Heart left ventricle (tissue), 16 donors: ENCODE measurements around the gene DDX47. TPM values are rescaled to one million over a fixed set of nuclear protein-coding genes. Genes with fewer than 3 reads are reported as not detected.

Source experiments
- ATAC-seq, 4 donors: fragments of 200-7000 bp; cut with Tn5 transposase; one replicate each; pipeline ENCODE4 v1.9.1; 2020 to 2022; ENCODE audit warnings: moderate library complexity in 4 of 4, mild to moderate bottlenecking in 3 of 4, moderate number of reproducible peaks in 1 of 4
- DNase-seq, 5 donors: peaks; one replicate each; pipeline ENCODE4 v3.0.0-alpha.2; 2020
- H3K27ac ChIP-seq, 12 donors: fragments of 200-600 bp; sonication (generic) in 4 of 12; one replicate each; pipeline versions ENCODE4 v1.5.0 to v1.8.0; 2016 to 2022; ENCODE audit warnings: mild to moderate bottlenecking in 2 of 12
- H3K27me3 ChIP-seq, 9 donors: fragments of 200-600 bp; sonication (generic) in 2 of 9; one replicate each; pipeline versions ENCODE4 v1.5.1 to v1.8.0; 2016 to 2022; ENCODE audit warnings: mild to moderate bottlenecking in 3 of 9
- H3K36me3 ChIP-seq, 9 donors: fragments of 200-600 bp; sonication (generic) in 2 of 9; one replicate each; pipeline versions ENCODE4 v1.5.0 to v1.8.0; 2018 to 2022; ENCODE audit warnings: mild to moderate bottlenecking in 2 of 9
- H3K4me1 ChIP-seq, 12 donors: fragments of 200-600 bp; sonication (generic) in 4 of 12; one replicate each; pipeline versions ENCODE4 v1.5.0 to v1.8.0; 2016 to 2022; ENCODE audit warnings: mild to moderate bottlenecking in 3 of 12
- H3K4me3 ChIP-seq, 12 donors: fragments of 200-600 bp; sonication (generic) in 4 of 12; one replicate each; pipeline versions ENCODE4 v1.5.0 to v1.8.0; 2017 to 2022; ENCODE audit warnings: mild to moderate bottlenecking in 9 of 12, moderate library complexity in 4 of 12
- H3K9me3 ChIP-seq, 12 donors: fragments of 200-600 bp; sonication (generic) in 4 of 12; one replicate each; pipeline versions ENCODE4 v1.5.0 to v1.8.0; 2016 to 2022; ENCODE audit warnings: mild to moderate bottlenecking in 1 of 12
- CTCF ChIP-seq, 12 donors: fragments of 200-600 bp; sonication (generic) in 4 of 12; IDR thresholded peaks; one replicate each; pipeline versions ENCODE4 v1.5.0 to v1.8.0; 2018 to 2022; ENCODE audit warnings: antibody characterized with exemption in 12 of 12, mild to moderate bottlenecking in 5 of 12
- POLR2A ChIP-seq, 2 donors: fragments of 450-650 bp; IDR thresholded peaks; one replicate each; pipeline ENCODE4 v1.6.1; 2017; ENCODE audit warnings: antibody characterized with exemption in 2 of 2, mild to moderate bottlenecking in 2 of 2, moderate library complexity in 2 of 2
- WGBS, 4 donors: extraction: QIAGEN DNeasy Blood & Tissue Kit in 2 of 4; methylation state at CpG; one replicate each; pipeline versions ENCODE4 v1.1.5 to v1.1.7; 2013 to 2018; 5-methylcytosine and 5-hydroxymethylcytosine counted together
- intact Hi-C, 10 donors: fragments of 100-400 bp; cut with DNase I; formaldehyde crosslinking; loops; one replicate each; pipeline versions ENCODE4 v1.11.1 to v1.14.2; 2022
- polyA plus RNA-seq, 2 donors: library from polyadenylated mRNA; stranded (reverse); fragments of 200-250 nt; gene quantifications; one replicate each; pipeline ENCODE4 v1.2.3, GENCODE V29; 2013
- total RNA-seq, 9 donors: library from RNA; depleted of rRNA in 2 of 9; stranded (reverse); fragments of >200 nt in 2 of 9; fragmentation: NEBNext Ultra II Directional in 3 of 9; extraction: Animal tissue kit (Norgen Biotek cat#: 25700) in 3 of 9; gene quantifications; one replicate each; pipeline versions ENCODE4 v1.1.0 to v1.2.4, GENCODE V29; 2016 to 2023
- donor health status: ischemic (EF 13 %, LVEDD 7.1; RV severe dilation, severe dysfunction).
- donor health status: healthy with polysubstance abuse.
- donor health status: DM: no; HTN: yes; CAD: no.
- donor health status: DM: no; HTN: no; CAD: no.
- donor health status: ischemic (EF 25% LVEDD 6.9; RV normal size, moderate dysfunction).
- donor health status: ischemic (EF 25% LVEDD 5.7; RV mildly dilated, moderate dysfunction).
- donor health status: healthy.
- donor health status: DM: yes; HTN: yes; CAD: no.
- donor health status: ischemic (EF 35%, LVEDD 5.7; RV mildly dilated, moderate dysfunction).
- donor health status: nonischemic (EF 11% LVEDD 7.7; RV severe dilation, severe dysfunction).
- donor health status: DM: yes; HTN: yes; CAD: no.
- donor health status: PGD.
- donor health status: ischemic (EF 29% LVEDD 5.4; RV normal size, mild dysfunction).
- donor health status: nonischemic (EF 23%, LVEDD 6.1; RV moderate dilation, normal function).

Gene DDX47
- total and polyA plus RNA-seq, 11 donors: 13.7 to 38.2 (median 27.1) TPM

DNA sequence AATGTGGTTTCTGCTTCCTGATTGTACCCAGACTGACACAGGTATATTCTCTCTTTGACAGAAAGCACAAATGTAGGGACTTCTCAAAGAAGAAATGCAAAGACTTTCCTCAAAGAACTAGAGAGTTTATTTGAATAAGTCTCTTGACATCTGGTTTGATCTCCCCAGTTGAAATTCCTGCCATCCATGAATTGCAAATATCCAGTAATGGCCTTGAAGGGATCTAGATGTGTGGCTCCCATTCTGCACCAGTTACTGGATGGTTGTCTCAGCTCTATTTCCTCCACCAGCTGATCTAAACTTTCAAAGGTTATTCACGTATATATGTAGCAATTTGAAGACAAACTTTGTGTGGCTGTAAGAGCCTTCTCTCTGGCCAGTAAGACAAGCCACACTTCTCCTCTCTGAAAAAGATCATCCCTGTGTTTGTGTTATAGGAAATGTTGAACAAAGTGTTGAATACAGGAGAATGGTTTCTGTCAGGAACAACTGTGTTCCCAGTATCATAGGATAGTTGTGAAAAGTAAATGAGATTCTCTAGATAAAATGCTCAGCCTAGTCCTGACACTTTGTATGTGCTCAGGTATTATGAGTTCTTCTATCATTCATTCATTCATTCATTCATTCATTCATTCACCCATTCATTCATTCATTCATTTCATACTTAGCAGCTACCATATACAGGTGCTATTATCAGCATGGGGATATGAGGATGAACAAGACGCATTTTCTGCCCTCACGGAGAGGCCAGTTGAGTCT, 55.5 kb downstream of the DDX47 start:
- WGBS, 4 donors: 51 to 95% (median 91%) methylated on average over 3 of the region's 3 CpGs
- no peak for ATAC-seq
- no peak for TF ChIP-seq CTCF (IDR thresholded peaks at IDR 0.05)
- TF ChIP-seq POLR2A (IDR thresholded peaks at IDR 0.05): no peak

DNA sequence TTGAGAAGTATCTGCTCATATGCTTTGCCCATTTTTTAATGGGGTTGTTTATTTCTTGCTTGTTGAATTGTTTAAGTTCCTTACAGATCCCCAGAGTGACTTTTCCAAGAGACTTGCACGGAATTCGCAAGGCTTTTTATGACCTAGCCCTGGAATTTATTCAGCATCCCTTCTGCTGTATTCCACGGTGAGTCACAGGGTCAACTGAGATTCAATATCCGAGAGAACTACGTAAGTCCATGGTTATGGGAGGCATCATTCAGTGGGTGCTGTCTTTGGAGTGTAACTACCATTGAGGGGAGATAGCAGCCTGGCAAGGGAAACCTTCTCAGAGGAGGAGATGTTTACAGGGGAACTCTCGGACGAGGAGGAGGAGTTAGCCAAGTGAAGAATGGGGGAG, 57.3 kb downstream of the DDX47 start:
- Histone ChIP-seq H3K4me3 (no peak overlapping the region), H3K4me1 (peaks cover 0 to 8% (median 0%) of the 10 kb centered on the region in 12 donors), H3K9me3 (no peaks in the 10 kb centered on the region), H3K27me3 (no peaks in the 10 kb centered on the region), H3K27ac (no peak overlapping the region), H3K36me3 (no peaks in the 10 kb centered on the region)
- TF ChIP-seq POLR2A (IDR thresholded peaks at IDR 0.05) (no peak), CTCF (IDR thresholded peaks at IDR 0.05) (no peak)
- intact Hi-C loops: no loop called here
- 85 to 96% (median 94%) methylated on average over 7 of the region's 7 CpGs for WGBS, 4 donors
- DNase-seq: no peak
- no peak for ATAC-seq

More for the DNA sequence above, 55.5 kb downstream of the DDX47 start:
- Histone ChIP-seq H3K27me3 (no peaks in the 10 kb centered on the region), H3K4me3 (no peak overlapping the region), H3K36me3 (no peaks in the 10 kb centered on the region), H3K4me1 (peaks cover 0 to under 1% (median 0%) of the 10 kb centered on the region in 12 donors), H3K27ac (no peak overlapping the region), H3K9me3 (no peaks in the 10 kb centered on the region)
- DNase-seq: no peak
- intact Hi-C loops: no loop called here

GRCh38 chr12:12871587-12872138, 58.5 kb downstream of the DDX47 start:
- H3K4me3 ChIP-seq: no peak overlapping the region
- intact Hi-C loops: no loop called here
- TF ChIP-seq POLR2A (IDR thresholded peaks at IDR 0.05) (no peak), CTCF (IDR thresholded peaks at IDR 0.05) (no peak)
- H3K9me3 ChIP-seq: no peaks in the 10 kb centered on the region
- H3K27me3 ChIP-seq: no peaks in the 10 kb centered on the region
- no peak for DNase-seq
- peaks cover 0 to 8% (median 0%) of the 10 kb centered on the region in 12 donors for H3K4me1 ChIP-seq
- H3K36me3 ChIP-seq: no peaks in the 10 kb centered on the region
- WGBS, 4 donors: 92 to 97% (median 94%) methylated on average over 6 of the region's 6 CpGs
- no peak for ATAC-seq
- no peak overlapping the region for H3K27ac ChIP-seq

DNA sequence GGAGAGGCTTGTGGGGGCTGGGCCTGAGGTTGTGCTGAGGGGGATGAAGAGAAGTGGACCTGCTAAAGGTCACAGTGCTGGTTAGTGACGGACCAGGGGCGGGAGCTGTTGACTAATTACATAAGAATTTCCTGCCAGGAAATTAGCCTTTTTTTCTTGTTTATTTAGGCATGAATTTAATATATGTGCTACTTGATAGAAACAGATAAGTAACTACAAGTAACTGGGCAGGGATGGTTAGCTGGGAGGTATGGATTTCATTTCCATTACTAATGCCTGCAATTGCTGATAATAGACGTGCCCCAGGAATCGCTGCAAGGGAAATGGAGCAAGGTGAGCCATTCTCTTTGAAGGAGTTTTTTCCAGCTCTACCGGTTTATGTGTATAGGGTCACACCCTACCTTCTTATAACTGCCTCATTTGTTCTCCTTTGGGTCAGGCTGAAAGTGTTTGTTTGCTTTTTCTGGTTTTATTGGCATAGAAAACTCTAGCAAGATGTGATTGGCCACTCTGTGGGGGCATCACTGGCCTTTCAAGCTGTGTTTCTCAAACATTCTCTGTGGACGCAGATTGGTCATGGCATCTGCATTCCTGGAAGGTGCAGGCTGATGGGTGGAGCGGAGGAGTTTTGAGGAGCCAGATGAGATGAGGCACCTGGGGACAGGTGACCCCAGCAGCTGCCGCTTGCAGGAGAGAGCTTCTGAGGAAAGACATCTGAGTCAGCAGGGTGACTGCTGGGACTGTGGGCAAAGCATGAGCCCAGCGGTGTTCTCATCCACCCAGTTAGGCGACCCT, 59.2 kb downstream of the DDX47 start:
- H3K36me3 ChIP-seq: no peaks in the 10 kb centered on the region
- WGBS, 4 donors: 73 to 80% (median 75%) methylated on average over 10 of the region's 10 CpGs
- no peaks in the 10 kb centered on the region for H3K27me3 ChIP-seq
- intact Hi-C loops: no loop called here
- no peak overlapping the region for H3K27ac ChIP-seq
- no peak overlapping the region for H3K4me3 ChIP-seq
- DNase-seq (no peak), ATAC-seq (no peak)
- H3K9me3 ChIP-seq: no peaks in the 10 kb centered on the region
- peaks cover 0 to 8% (median 0%) of the 10 kb centered on the region in 12 donors for H3K4me1 ChIP-seq
- no peak for TF ChIP-seq CTCF (IDR thresholded peaks at IDR 0.05)
- no peak for TF ChIP-seq POLR2A (IDR thresholded peaks at IDR 0.05)
